PC-3 (cell line): ENCODE data around the gene DCHS1. TPM values are rescaled to one million over a fixed set of nuclear protein-coding genes. Genes with fewer than 3 reads are reported as not detected.

Experiments used
- ATAC-seq: fragments of 200-7000 bp; cut with Tn5 transposase; 2 replicates; pipeline ENCODE4 v1.9.1; 2020; ENCODE audit warnings: mild to moderate bottlenecking, moderate library complexity
- BruUV-seq: library from RNA; stranded (reverse); fragments of 400-500 nt; replicated peaks from 2 replicates; lab custom pipeline; 2021; lab: Mats Ljungman, UMichigan
- CTCF ChIA-PET: fragments of 300-600 bp; sonication (Branson Sonifier 250); formaldehyde crosslinking; loops from one replicate; lab custom pipeline; 2022; ENCODE audit warnings: antibody characterized with exemption; lab: Charles Lee
- POLR2A ChIA-PET: fragments of 300-600 bp; sonication (Branson Sonifier 250); formaldehyde crosslinking; loops from one replicate; lab custom pipeline; 2022; ENCODE audit warnings: antibody characterized with exemption; ENCODE audit not compliant: unreplicated experiment; lab: Charles Lee
- DNase-seq: peaks from one replicate; pipeline ENCODE4 v3.0.0-alpha.2; 2015
- H2AFZ ChIP-seq: fragments of 300-600 bp; sonication (generic); 2 replicates; pipeline ENCODE4 v1.6.0; 2016; ENCODE audit warnings: antibody characterized with exemption, low read length
- H3F3A ChIP-seq: fragments of 300-600 bp; sonication (generic); one replicate; pipeline ENCODE4 v1.6.0; 2017; ENCODE audit warnings: antibody characterized with exemption, low read length, control low read depth, mild to moderate bottlenecking; ENCODE audit not compliant: unreplicated experiment
- H3K27ac ChIP-seq: fragments of 300-600 bp; sonication (generic); 2 replicates; pipeline ENCODE4 v1.5.1; 2016; ENCODE audit warnings: mild to moderate bottlenecking, low read length
- H3K27me3 ChIP-seq: fragments of 300-600 bp; sonication (generic); 2 replicates; pipeline ENCODE4 v1.6.1; 2016; ENCODE audit warnings: low read length, mixed read lengths
- H3K36me3 ChIP-seq: fragments of 300-600 bp; sonication (generic); 2 replicates; pipeline ENCODE4 v1.6.1; 2016; ENCODE audit warnings: low read depth, mixed run types, low read length, mixed read lengths
- H3K4me1 ChIP-seq: fragments of 300-600 bp; sonication (generic); 2 replicates; pipeline ENCODE4 v1.5.1; 2016; ENCODE audit warnings: low read length; ENCODE audit not compliant: insufficient read depth
- H3K4me2 ChIP-seq: fragments of 300-600 bp; sonication (generic); 2 replicates; pipeline ENCODE4 v1.6.0; 2016; ENCODE audit warnings: low read length
- H3K4me3 ChIP-seq: fragments of 300-600 bp; sonication (generic); 2 replicates; pipeline ENCODE4 v1.5.1; 2016; ENCODE audit warnings: mild to moderate bottlenecking, low read length, mixed read lengths
- H3K79me2 ChIP-seq: fragments of 300-600 bp; sonication (generic); 2 replicates; pipeline ENCODE4 v1.6.1; 2017; ENCODE audit warnings: low read length, mixed read lengths
- H3K9ac ChIP-seq: fragments of 300-600 bp; sonication (generic); 2 replicates; pipeline ENCODE4 v1.6.0; 2016; ENCODE audit warnings: mild to moderate bottlenecking, low read length
- H3K9me2 ChIP-seq: fragments of 300-600 bp; sonication (generic); replicated peaks from 2 replicates; pipeline ENCODE4 v1.6.1; 2016; ENCODE audit warnings: mixed run types, low read length, mixed read lengths
- H3K9me3 ChIP-seq: fragments of 300-600 bp; sonication (generic); 2 replicates; pipeline ENCODE4 v1.6.1; 2016; ENCODE audit warnings: low read length, mixed read lengths
- H4K20me1 ChIP-seq: fragments of 300-600 bp; sonication (generic); 2 replicates; pipeline ENCODE4 v1.6.1; 2016; ENCODE audit warnings: low read length, mixed read lengths
- EZH2 ChIP-seq: fragments of 300-600 bp; sonication (generic); IDR thresholded peaks from one replicate; pipeline ENCODE4 v1.6.1; 2017; ENCODE audit warnings: antibody characterized with exemption, mild to moderate bottlenecking, low read length; ENCODE audit not compliant: unreplicated experiment
- EZH2phosphoT487 ChIP-seq: fragments of 300-600 bp; sonication (generic); IDR thresholded peaks from 2 replicates; pipeline ENCODE4 v1.6.1; 2018; ENCODE audit warnings: mild to moderate bottlenecking, antibody characterized with exemption, low read length, borderline replicate concordance
- intact Hi-C: fragments of 100-400 bp; cut with micrococcal nuclease; formaldehyde crosslinking; loops from 2 replicates; pipeline ENCODE4 v1.9.0; 2023
- total RNA-seq: library from RNA; depleted of rRNA; stranded (reverse); fragments of >200 nt; gene quantifications from 2 replicates; pipeline ENCODE4 v1.2.3, GENCODE V29; 2014
- TF ChIP-seq, protein P1 (sequence below): fragments of 300-600 bp; sonication (generic); conservative IDR thresholded peaks from 2 replicates; pipeline ENCODE4 v1.5.1; 2017; ENCODE audit warnings: antibody characterized with exemption, low read depth, mild to moderate bottlenecking, low read length

Gene DCHS1
- total RNA-seq, 1 experiment from 2014 or later: under 0.01 TPM

DNA sequence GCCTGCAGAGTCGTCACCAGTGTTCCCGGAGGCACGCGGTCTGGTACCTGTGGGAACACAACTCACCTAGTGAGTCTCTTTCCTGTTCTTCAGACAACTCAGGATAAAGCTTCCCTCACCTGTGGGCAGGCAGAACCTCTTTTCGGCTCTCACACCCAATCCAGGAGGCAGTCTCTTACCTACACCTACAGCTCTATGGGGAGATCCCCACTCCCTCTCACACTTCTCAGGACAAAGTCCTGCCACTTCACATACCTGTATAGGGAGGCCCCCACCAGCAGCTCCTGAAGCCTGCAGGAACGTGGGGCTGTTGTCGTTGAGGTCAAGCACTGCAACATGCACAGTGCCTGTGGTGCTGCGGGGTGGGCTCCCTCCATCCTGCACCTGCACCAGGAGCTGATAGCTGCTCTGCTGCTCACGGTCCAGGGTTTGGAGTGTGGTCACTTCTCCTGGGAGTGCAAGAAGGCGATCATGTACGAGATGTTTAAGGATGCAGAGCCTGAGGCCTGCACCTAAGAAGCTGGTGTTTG, 24.2 kb downstream of the DCHS1 start:
- ATAC-seq: no peak
- H4K20me1 ChIP-seq: no peaks in the 10 kb centered on the region
- H3K4me2 ChIP-seq: no peak overlapping the region
- H3K27ac ChIP-seq: no peak overlapping the region
- CTCF ChIA-PET: interaction anchor here (0.5 kb wide), 1 partner anchor 41 kb away, joined by 4 read pairs; no protein-coding TSS in a partner anchor
- intact Hi-C loops: no loop called here
- H3K27me3 ChIP-seq: no peaks in the 10 kb centered on the region
- no TSS peak for BruUV-seq
- H3K79me2 ChIP-seq: no peaks in the 10 kb centered on the region
- no peak overlapping the region for H3K9ac ChIP-seq
- TF ChIP-seq, protein P1, sequence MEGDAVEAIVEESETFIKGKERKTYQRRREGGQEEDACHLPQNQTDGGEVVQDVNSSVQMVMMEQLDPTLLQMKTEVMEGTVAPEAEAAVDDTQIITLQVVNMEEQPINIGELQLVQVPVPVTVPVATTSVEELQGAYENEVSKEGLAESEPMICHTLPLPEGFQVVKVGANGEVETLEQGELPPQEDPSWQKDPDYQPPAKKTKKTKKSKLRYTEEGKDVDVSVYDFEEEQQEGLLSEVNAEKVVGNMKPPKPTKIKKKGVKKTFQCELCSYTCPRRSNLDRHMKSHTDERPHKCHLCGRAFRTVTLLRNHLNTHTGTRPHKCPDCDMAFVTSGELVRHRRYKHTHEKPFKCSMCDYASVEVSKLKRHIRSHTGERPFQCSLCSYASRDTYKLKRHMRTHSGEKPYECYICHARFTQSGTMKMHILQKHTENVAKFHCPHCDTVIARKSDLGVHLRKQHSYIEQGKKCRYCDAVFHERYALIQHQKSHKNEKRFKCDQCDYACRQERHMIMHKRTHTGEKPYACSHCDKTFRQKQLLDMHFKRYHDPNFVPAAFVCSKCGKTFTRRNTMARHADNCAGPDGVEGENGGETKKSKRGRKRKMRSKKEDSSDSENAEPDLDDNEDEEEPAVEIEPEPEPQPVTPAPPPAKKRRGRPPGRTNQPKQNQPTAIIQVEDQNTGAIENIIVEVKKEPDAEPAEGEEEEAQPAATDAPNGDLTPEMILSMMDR: no peak
- TF ChIP-seq EZH2 (no peak), EZH2phosphoT487 (no peak)
- POLR2A ChIA-PET: no interaction called here
- H3K36me3 ChIP-seq: no peaks in the 10 kb centered on the region
- no peak overlapping the region for H2AFZ ChIP-seq
- no peak overlapping the region for H3K4me3 ChIP-seq
- no peak for DNase-seq
- H3F3A ChIP-seq: no peaks in the 10 kb centered on the region
- no peaks in the 10 kb centered on the region for H3K9me2 ChIP-seq
- no peaks in the 10 kb centered on the region for H3K9me3 ChIP-seq
- no peaks in the 10 kb centered on the region for H3K4me1 ChIP-seq

DNA sequence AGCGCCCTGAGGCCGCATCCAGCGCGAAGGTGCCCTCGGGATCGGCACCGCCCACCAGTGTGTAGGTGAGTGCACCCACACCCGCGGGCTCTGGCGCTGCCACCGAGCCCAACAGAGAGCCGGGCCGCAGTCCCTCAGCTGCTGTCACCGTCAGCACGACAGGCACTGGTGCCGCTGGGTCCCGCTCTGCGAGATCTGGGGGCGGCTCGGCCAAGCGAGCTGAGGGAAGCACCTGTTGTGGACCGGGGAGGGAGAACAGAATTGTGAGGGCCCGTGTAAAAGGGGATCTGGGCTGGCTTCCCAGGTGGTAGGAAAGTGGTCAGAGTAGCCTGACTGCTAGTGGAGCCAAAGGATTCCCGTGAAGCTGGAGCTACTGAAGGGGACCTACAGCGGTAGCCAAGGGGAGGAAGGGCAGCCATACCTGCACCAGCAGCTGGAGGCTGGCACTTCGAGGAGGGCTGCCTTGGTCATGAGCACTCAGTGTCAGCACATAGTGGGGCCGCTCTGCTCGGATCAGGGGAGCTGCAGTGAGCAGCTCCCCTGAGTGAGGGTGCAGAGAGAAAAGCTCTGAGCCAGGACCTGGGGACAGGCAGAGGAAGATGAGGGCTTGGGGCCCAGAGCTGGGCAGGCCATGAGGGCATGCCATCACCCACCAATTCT, 24.8 kb downstream of the DCHS1 start:
- DNase-seq (no peak), ATAC-seq (no peak)
- ChIA-PET POLR2A (no interaction called here), CTCF (no interaction called here)
- Histone ChIP-seq H4K20me1 (no peaks in the 10 kb centered on the region), H3K27me3 (no peaks in the 10 kb centered on the region), H3K4me3 (no peak overlapping the region), H2AFZ (no peak overlapping the region), H3K9me3 (no peaks in the 10 kb centered on the region), H3K9me2 (no peaks in the 10 kb centered on the region), H3K36me3 (no peaks in the 10 kb centered on the region), H3K4me1 (no peaks in the 10 kb centered on the region), H3K27ac (no peak overlapping the region), H3K9ac (no peak overlapping the region), H3K4me2 (no peak overlapping the region), H3K79me2 (no peaks in the 10 kb centered on the region), H3F3A (no peaks in the 10 kb centered on the region)
- BruUV-seq: no TSS peak
- TF ChIP-seq EZH2: no peak
- TF ChIP-seq, protein P1: no peak
- no peak for TF ChIP-seq EZH2phosphoT487
- intact Hi-C loops: no loop called here

GRCh38 chr11:6629892-6630631, 25.5 kb downstream of the DCHS1 start:
- Histone ChIP-seq H3K9me3 (no peaks in the 10 kb centered on the region), H3K27ac (no peak overlapping the region), H3K9ac (no peak overlapping the region), H3K4me2 (no peak overlapping the region), H3K9me2 (no peaks in the 10 kb centered on the region), H3K79me2 (no peaks in the 10 kb centered on the region), H3F3A (no peaks in the 10 kb centered on the region), H3K4me3 (no peak overlapping the region), H3K36me3 (no peaks in the 10 kb centered on the region), H2AFZ (no peak overlapping the region), H3K27me3 (no peaks in the 10 kb centered on the region), H3K4me1 (no peaks in the 10 kb centered on the region), H4K20me1 (no peaks in the 10 kb centered on the region)
- TF ChIP-seq EZH2: no peak
- TF ChIP-seq EZH2phosphoT487: no peak
- TF ChIP-seq, protein P1: no peak
- CTCF ChIA-PET: no interaction called here
- intact Hi-C loops: no loop called here
- ATAC-seq: no peak
- no peak for DNase-seq
- no TSS peak for BruUV-seq
- POLR2A ChIA-PET: no interaction called here
